HepG2 (cell line): ENCODE results near the gene TMBIM4. TPM values are rescaled to one million over a fixed set of nuclear protein-coding genes. Genes with fewer than 3 reads are reported as not detected.

ENCODE experiments used
- ATAC-seq: fragments of 200-7000 bp; cut with Tn5 transposase; 3 replicates; pipeline ENCODE4 v1.9.1; 2020; ENCODE audit warnings: mild to moderate bottlenecking, moderate library complexity
- BruUV-seq: library from RNA; stranded (reverse); fragments of 400-500 nt; replicated peaks from 2 replicates; lab custom pipeline; 2021; lab: Mats Ljungman, UMichigan
- CTCF ChIA-PET: fragments of 300-600 bp; formaldehyde crosslinking; extraction: SDS; loops from one replicate; lab custom pipeline; 2021; ENCODE audit warnings: low total read pairs, inconsistent platforms, low intra/inter-chr PET ratio; lab: Yijun Ruan, JAX
- POLR2A ChIA-PET: fragments of 350-600 bp; sonication (Branson Sonifier 250); formaldehyde crosslinking; loops from one replicate; lab custom pipeline; 2020; ENCODE audit warnings: antibody characterized with exemption, inconsistent platforms; lab: Yijun Ruan, JAX
- DNase-seq: peaks from one replicate; pipeline ENCODE4 v3.0.0-alpha.2; 2015; ENCODE audit warnings: low spot score
- FAIRE-seq: peaks from 3 replicates; lab custom pipeline; 2011; peaks lifted over from hg19 to GRCh38; lab: Jason Lieb, UNC
- H2AFZ ChIP-seq: one replicate; pipeline ENCODE4 v1.6.1; 2011; ENCODE audit warnings: low read length, inconsistent platforms
- H3K27ac ChIP-seq: fragments of 300-600 bp; 3 replicates; pipeline ENCODE4 v1.8.0; 2011; ENCODE audit warnings: mixed run types, mild to moderate bottlenecking, mixed read lengths, low read length, inconsistent platforms; ENCODE audit not compliant: insufficient read depth; ENCODE audit errors: extremely low read length
- H3K27me3 ChIP-seq, 2 experiments: fragments of 200-600 bp in 1 of 2; 2 replicates in 1 of 2; 3 replicates in 1 of 2; pipeline versions ENCODE4 v1.6.0 to v1.8.0; 2011; ENCODE audit warnings: low read length in 2 of 2, mild to moderate bottlenecking in 2 of 2, moderate library complexity in 2 of 2, inconsistent platforms in 1 of 2; ENCODE audit not compliant: insufficient read depth in 2 of 2, control insufficient read depth in 1 of 2
- H3K36me3 ChIP-seq, 2 experiments: fragments of 200-600 bp in 1 of 2; replicated peaks in 1 of 2; 2 replicates in 1 of 2; 3 replicates in 1 of 2; pipeline versions ENCODE4 v1.5.1 to v1.8.0; 2011; ENCODE audit warnings: low read length in 2 of 2, inconsistent platforms in 1 of 2; ENCODE audit not compliant: insufficient read depth in 2 of 2, control insufficient read depth in 1 of 2
- H3K4me1 ChIP-seq: 2 replicates; pipeline ENCODE4 v1.5.1; 2012; ENCODE audit warnings: low read length, inconsistent platforms; ENCODE audit not compliant: insufficient read depth
- H3K4me2 ChIP-seq: 2 replicates; pipeline ENCODE4 v1.6.0; 2011; ENCODE audit warnings: low read depth, low read length, inconsistent platforms
- H3K4me3 ChIP-seq, 3 experiments: fragments of 200-600 bp in 1 of 3; sonication (generic), shearing (Covaris generic) in 1 of 3; replicated peaks in 1 of 3; 2 replicates each; pipeline ENCODE4 v1.5.1; 2011 to 2016; ENCODE audit warnings: low read length in 3 of 3, inconsistent platforms in 2 of 3, low read depth in 2 of 3, mild to moderate bottlenecking in 2 of 3, control low read depth in 1 of 3, mixed read lengths in 1 of 3; ENCODE audit not compliant: insufficient read depth in 1 of 3
- H3K79me2 ChIP-seq: one replicate; pipeline ENCODE4 v1.6.1; 2011; ENCODE audit warnings: low read length, inconsistent platforms; ENCODE audit not compliant: insufficient read depth
- H3K9ac ChIP-seq: 2 replicates; pipeline ENCODE4 v1.6.0; 2011; ENCODE audit warnings: mild to moderate bottlenecking, low read depth, low read length, inconsistent platforms; ENCODE audit not compliant: insufficient read depth
- H3K9me3 ChIP-seq: 2 replicates; pipeline ENCODE4 v1.5.1; 2012; ENCODE audit warnings: mild to moderate bottlenecking, low read length
- H4K20me1 ChIP-seq: 2 replicates; pipeline ENCODE4 v1.6.0; 2011; ENCODE audit warnings: inconsistent platforms, mild to moderate bottlenecking, low read length, moderate library complexity; ENCODE audit not compliant: insufficient read depth
- CENPX ChIP-seq: sonication (generic); formaldehyde crosslinking; IDR thresholded peaks from 2 replicates; pipeline ENCODE4 v1.9.0; 2021; ENCODE audit warnings: mild to moderate bottlenecking, missing genetic modification reagents, moderate library complexity
- FOXO4 ChIP-seq: sonication (generic); formaldehyde crosslinking; conservative IDR thresholded peaks from 2 replicates; pipeline ENCODE4 v1.8.1; 2023; ENCODE audit warnings: missing genetic modification reagents
- HNF4A ChIP-seq: sonication (generic); formaldehyde crosslinking; IDR thresholded peaks from 2 replicates; pipeline ENCODE4 v1.4.0; 2020; ENCODE audit warnings: missing genetic modification reagents
- IKZF4 ChIP-seq: sonication (generic); formaldehyde crosslinking; IDR thresholded peaks from 2 replicates; pipeline ENCODE4 v1.5.1; 2020; ENCODE audit warnings: borderline replicate concordance, mild to moderate bottlenecking, low read depth, missing genetic modification reagents; ENCODE audit errors: not compliant biosample characterization
- KAT2B ChIP-seq: fragments of 150-350 bp; IDR thresholded peaks from 2 replicates; pipeline ENCODE4 v1.6.1; 2014; ENCODE audit warnings: low read depth, low read length, borderline replicate concordance
- SIX1 ChIP-seq: sonication (generic); formaldehyde crosslinking; IDR thresholded peaks from 2 replicates; pipeline ENCODE4 v1.4.0; 2020; ENCODE audit warnings: missing genetic modification reagents, borderline replicate concordance
- WGBS: methylation state at CpG from one replicate; pipeline ENCODE4 v1.1.6; 2017; ENCODE audit warnings: low lambda C conversion rate; 5-methylcytosine and 5-hydroxymethylcytosine counted together
- in situ Hi-C: cut with HindIII; loops from 2 replicates; pipeline ENCODE4 v1.10.0; 2017; ENCODE audit warnings: low pct_unique_long_range_greater_than_20kb; ENCODE audit not compliant: extremely low pct_ligation_motif_present
- intact Hi-C: fragments of 100-400 bp; cut with micrococcal nuclease; formaldehyde crosslinking; loops from one replicate; pipeline ENCODE4 v1.10.0; 2022; ENCODE audit not compliant: unreplicated experiment
- polyA plus RNA-seq, 8 experiments: library from polyadenylated mRNA; depleted of rRNA in 3 of 8; stranded (reverse) in 7 of 8; unstranded in 1 of 8; fragments of >200 nt; fragmentation: Illumina TruSeq in 4 of 8; extraction: Trizol in 4 of 8; gene quantifications; 2 replicates each; pipeline versions ENCODE4 v1.2.1 to v1.2.3, GENCODE V29; 2011 to 2016; ENCODE audit warnings: low read depth in 4 of 8, missing spikeins in 1 of 8, mixed read lengths in 1 of 8; ENCODE audit not compliant: insufficient read depth in 1 of 8
- total RNA-seq, 5 experiments: library from RNA; depleted of rRNA; stranded (reverse); fragments of >200 nt; fragmentation: Illumina TruSeq; extraction: Trizol; gene quantifications; 2 replicates each; pipeline ENCODE4 v1.2.3, GENCODE V29; 2016; ENCODE audit warnings: low read depth in 1 of 5
- TF ChIP-seq, protein P1 (sequence below): sonication (generic); formaldehyde crosslinking; IDR thresholded peaks from 2 replicates; pipeline ENCODE4 v1.4.0; 2020; ENCODE audit warnings: missing genetic modification reagents, mild to moderate bottlenecking, borderline replicate concordance

Gene TMBIM4
- total and polyA plus RNA-seq, 2 of the 13 experiments (the other 11 are each of a cell fraction or from before 2014, with no cell fraction given): 60.5 to 67.7 TPM

DNA sequence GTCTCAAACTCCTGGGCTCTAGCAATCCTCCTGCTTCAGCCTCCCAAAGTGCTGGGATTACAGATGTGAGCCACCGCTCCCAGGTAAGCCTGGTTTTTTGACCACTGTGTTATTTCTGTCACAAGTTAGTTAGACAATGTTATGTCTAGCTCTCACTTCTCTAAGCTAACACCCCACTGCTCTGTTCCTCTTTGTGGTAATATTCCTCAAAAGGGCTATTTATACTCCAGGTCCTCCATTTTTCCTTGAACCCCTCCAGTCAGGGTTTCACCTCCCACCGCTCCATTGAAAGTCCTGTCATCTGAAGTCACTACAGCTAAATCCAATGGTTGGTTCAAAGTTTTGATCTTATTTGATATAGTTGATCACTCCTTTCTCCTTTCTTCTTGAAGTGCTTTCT is 24.3 kb upstream of the TMBIM4 start:
- CTCF ChIA-PET: no interaction called here
- no peak for DNase-seq
- intact Hi-C loops: no loop called here

GRCh38 chr12:66191547-66192126 is 21.8 kb upstream of the TMBIM4 start:
- ChIA-PET CTCF (no interaction called here), POLR2A (no interaction called here)
- no peaks in the 10 kb centered on the region for H3K9me3 ChIP-seq
- no peak for TF ChIP-seq SIX1
- no peak for TF ChIP-seq FOXO4 (CRISPR knock-in tag)
- TF ChIP-seq KAT2B: no peak
- no peak for TF ChIP-seq CENPX (CRISPR knock-in tag)
- no peak for TF ChIP-seq IKZF4 (CRISPR knock-in tag)
- TF ChIP-seq, protein P1, sequence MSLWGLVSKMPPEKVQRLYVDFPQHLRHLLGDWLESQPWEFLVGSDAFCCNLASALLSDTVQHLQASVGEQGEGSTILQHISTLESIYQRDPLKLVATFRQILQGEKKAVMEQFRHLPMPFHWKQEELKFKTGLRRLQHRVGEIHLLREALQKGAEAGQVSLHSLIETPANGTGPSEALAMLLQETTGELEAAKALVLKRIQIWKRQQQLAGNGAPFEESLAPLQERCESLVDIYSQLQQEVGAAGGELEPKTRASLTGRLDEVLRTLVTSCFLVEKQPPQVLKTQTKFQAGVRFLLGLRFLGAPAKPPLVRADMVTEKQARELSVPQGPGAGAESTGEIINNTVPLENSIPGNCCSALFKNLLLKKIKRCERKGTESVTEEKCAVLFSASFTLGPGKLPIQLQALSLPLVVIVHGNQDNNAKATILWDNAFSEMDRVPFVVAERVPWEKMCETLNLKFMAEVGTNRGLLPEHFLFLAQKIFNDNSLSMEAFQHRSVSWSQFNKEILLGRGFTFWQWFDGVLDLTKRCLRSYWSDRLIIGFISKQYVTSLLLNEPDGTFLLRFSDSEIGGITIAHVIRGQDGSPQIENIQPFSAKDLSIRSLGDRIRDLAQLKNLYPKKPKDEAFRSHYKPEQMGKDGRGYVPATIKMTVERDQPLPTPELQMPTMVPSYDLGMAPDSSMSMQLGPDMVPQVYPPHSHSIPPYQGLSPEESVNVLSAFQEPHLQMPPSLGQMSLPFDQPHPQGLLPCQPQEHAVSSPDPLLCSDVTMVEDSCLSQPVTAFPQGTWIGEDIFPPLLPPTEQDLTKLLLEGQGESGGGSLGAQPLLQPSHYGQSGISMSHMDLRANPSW (CRISPR knock-in tag): no peak
- no peak overlapping the region for H3K9ac ChIP-seq
- ATAC-seq (no peak), DNase-seq (no peak), FAIRE-seq (no peak)
- in situ Hi-C loops (no loop called here), intact Hi-C loops (no loop called here)
- no peak overlapping the region for H3K4me3 ChIP-seq
- H3K27ac ChIP-seq: no peak overlapping the region
- 4% methylated on average over 7 of the region's 7 CpGs for WGBS
- no peaks in the 10 kb centered on the region for H3K4me1 ChIP-seq
- no TSS peak for BruUV-seq
- H3K36me3 ChIP-seq: no peaks in the 10 kb centered on the region
- peaks cover 2 to 18% of the 10 kb centered on the region in 2 experiments; a peak in 3 of 5 replicates for H3K27me3 ChIP-seq
- H4K20me1 ChIP-seq: no peaks in the 10 kb centered on the region
- no peak overlapping the region; the same call in 1 of the 2 replicates for H3K4me2 ChIP-seq
- no peaks in the 10 kb centered on the region for H3K79me2 ChIP-seq
- H2AFZ ChIP-seq: no peak overlapping the region

More for the DNA sequence above, 24.3 kb upstream of the TMBIM4 start:
- Histone ChIP-seq H4K20me1 (no peaks in the 10 kb centered on the region), H3K79me2 (no peaks in the 10 kb centered on the region), H3K36me3 (no peaks in the 10 kb centered on the region), H3K9ac (no peak overlapping the region), H3K27ac (no peak overlapping the region), H3K4me1 (no peaks in the 10 kb centered on the region), H3K4me3 (no peak overlapping the region), H2AFZ (no peak overlapping the region), H3K9me3 (no peaks in the 10 kb centered on the region), H3K4me2 (no peak overlapping the region), H3K27me3 (peaks cover 0 to 18% of the 10 kb centered on the region in 2 experiments; a peak in 3 of 5 replicates)
- in situ Hi-C loops: no loop called here
- no peak for TF ChIP-seq HNF4A (CRISPR knock-in tag)
- BruUV-seq: no TSS peak
- POLR2A ChIA-PET: no interaction called here
- FAIRE-seq (no peak), ATAC-seq (no peak)
- 83% methylated on average over 1 of the region's 2 CpGs for whole genome bisulfite sequencing
